GM12875 (cell line): ENCODE measurements around the gene PORCN.
A peak's percentile ranks its signal among the peaks of the same experiment; 100 is the strongest.
"Not testable (repeated sequence)": the region's sequence is repeated elsewhere in the genome, so short reads cannot be mapped to it uniquely, and the experiment has no call there.

Experiments
- H3K4me3 ChIP-seq: one replicate; pipeline ENCODE4 v1.5.1; 2011; ENCODE audit warnings: low read depth, low read length, control low read depth
- CTCF ChIP-seq: IDR thresholded peaks from 2 replicates; pipeline ENCODE4 v1.5.1; 2011; ENCODE audit warnings: low read depth, mild to moderate bottlenecking, control low read depth, inconsistent platforms, low read length, moderate library complexity, borderline replicate concordance; ENCODE audit not compliant: insufficient read depth

PORCN gene

GRCh38 chrX:48538641-48539344 lies 30.0 kb downstream of the PORCN start:
- no peak for TF ChIP-seq CTCF
- no peak overlapping the region for H3K4me3 ChIP-seq

GRCh38 chrX:48539345-48540027 lies 30.7 kb downstream of the PORCN start, which contains the start of gene TBC1D25:
TSS of gene TBC1D25 (plus strand) at chrX:48539714. CDS start at chrX:48539798, 84 bp downstream.
- peak within 1 kb of the TSS; percentile 63 for H3K4me3 ChIP-seq
- peak; percentile 39 for TF ChIP-seq CTCF

GRCh38 chrX:48540028-48540375 lies 31.2 kb downstream of the PORCN start:
- H3K4me3 ChIP-seq: peak overlapping the region; percentile 63
- TF ChIP-seq CTCF: no peak

GRCh38 chrX:48540480-48540879 lies 31.7 kb downstream of the PORCN start:
- no peak for TF ChIP-seq CTCF
- H3K4me3 ChIP-seq: peak overlapping the region; percentile 63

GRCh38 chrX:48541140-48541814 lies 32.5 kb downstream of the PORCN start:
- 0 out of 2 replicates have a peak, but pooled peaks have one; percentile 15 for TF ChIP-seq CTCF
- H3K4me3 ChIP-seq: peak overlapping the region; percentile 63

GRCh38 chrX:48548871-48549270 lies 40.1 kb downstream of the PORCN start:
- no peak overlapping the region for H3K4me3 ChIP-seq
- TF ChIP-seq CTCF: no peak

- not testable (repeated sequence) for H3K4me3 ChIP-seq
These were observed 47.0 kb downstream of the PORCN start for GRCh38 chrX:48555731-48556325.
